Measurements from ENCODE around the gene PSMC1.
"Not testable (repeated sequence)": the region's sequence is repeated elsewhere in the genome, so short reads cannot be mapped to it uniquely, and the experiment has no call there.

Gene PSMC1

DNA sequence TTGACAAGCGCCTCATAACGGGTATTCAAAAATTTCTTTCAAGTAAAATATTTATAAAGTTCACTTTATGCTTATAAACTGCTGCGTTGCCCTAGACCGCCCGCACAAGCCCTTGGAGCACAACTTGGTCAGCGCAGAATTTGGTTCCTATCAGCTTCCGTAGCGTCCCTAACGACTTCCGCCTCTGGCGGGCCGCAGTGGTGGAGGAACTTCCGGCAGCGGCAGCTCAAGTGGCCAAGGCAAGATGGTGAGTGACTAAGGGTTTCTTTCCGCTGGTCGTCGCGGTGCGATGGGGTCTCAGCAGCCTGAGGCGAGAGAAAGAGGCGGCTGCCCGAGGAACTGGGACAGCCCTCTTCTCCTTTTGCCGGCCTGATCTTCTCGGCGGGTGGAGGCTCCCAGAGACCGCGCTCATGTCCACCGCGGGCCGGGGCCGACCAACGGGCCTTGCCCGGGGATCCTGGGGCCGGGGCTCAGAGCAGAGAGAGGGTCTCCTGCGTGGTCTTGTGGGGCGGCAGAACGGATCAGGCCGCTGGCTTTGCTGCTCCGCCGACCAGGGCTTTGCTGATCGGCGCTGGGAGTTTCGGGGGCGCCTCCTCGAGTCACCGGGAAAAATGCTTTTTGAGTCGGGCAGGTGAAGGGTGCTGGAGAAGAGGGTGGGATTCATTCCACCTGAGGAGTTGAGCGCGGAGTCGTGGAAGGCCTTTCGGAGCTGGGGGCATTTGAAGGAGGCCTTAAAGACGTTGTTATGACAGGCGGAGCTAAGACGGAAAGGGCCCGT lies at the start of gene PSMC1:
Gene PSMC1 (plus strand): TSS at position 200 of the 778 bp plus-strand sequence. CDS start 45 bp downstream, at position 245.
- H3K4me3 ChIP-seq (ENCODE audit: low read depth, low read length), result peak within 1 kb of the TSS; percentile 88
- TF ChIP-seq, protein P1, sequence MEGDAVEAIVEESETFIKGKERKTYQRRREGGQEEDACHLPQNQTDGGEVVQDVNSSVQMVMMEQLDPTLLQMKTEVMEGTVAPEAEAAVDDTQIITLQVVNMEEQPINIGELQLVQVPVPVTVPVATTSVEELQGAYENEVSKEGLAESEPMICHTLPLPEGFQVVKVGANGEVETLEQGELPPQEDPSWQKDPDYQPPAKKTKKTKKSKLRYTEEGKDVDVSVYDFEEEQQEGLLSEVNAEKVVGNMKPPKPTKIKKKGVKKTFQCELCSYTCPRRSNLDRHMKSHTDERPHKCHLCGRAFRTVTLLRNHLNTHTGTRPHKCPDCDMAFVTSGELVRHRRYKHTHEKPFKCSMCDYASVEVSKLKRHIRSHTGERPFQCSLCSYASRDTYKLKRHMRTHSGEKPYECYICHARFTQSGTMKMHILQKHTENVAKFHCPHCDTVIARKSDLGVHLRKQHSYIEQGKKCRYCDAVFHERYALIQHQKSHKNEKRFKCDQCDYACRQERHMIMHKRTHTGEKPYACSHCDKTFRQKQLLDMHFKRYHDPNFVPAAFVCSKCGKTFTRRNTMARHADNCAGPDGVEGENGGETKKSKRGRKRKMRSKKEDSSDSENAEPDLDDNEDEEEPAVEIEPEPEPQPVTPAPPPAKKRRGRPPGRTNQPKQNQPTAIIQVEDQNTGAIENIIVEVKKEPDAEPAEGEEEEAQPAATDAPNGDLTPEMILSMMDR (IDR thresholded peaks at IDR 0.05; ENCODE audit: insufficient read depth, low read depth, low read length, missing control alignments), result no peak
- DNase-seq (ENCODE audit: low read depth), result peak; percentile 96

DNA sequence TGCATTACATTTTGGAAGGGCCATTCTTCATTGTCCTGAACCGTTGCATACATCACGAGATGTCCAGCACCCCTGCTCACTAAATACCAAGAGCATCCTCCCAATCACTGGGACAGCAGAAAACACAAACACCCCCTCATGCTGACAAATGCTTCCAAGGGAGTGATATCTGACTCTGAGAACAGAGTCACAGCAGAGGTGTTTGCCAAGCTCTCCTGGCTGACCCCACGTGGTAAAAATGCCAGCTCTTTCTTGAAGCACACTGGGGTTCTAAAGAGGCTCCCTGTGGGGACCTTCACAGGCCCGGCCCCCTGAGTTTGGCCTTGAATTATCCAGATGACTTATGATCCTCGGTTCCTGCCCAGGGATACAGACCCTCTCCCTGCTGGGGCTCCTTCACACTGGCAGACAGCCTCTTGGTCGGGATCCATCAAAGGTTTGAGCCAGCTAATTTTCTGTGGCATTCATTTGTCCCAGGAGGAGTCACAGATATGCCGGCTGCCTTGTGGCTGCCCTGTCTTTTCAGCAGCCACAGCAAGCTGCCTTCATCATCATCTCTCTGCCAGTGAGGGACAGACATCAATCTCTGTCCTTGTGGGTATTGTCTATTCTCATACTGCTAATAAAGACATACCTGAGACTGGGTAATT lies 43.1 kb upstream of the PSMC1 start:
- DNase-seq (ENCODE audit: low read depth), result no peak
- H3K4me3 ChIP-seq (ENCODE audit: low read depth, low read length), result no peak overlapping the region
- TF ChIP-seq, protein P1 (IDR thresholded peaks at IDR 0.05; ENCODE audit: insufficient read depth, low read depth, low read length, missing control alignments), result no peak

DNA sequence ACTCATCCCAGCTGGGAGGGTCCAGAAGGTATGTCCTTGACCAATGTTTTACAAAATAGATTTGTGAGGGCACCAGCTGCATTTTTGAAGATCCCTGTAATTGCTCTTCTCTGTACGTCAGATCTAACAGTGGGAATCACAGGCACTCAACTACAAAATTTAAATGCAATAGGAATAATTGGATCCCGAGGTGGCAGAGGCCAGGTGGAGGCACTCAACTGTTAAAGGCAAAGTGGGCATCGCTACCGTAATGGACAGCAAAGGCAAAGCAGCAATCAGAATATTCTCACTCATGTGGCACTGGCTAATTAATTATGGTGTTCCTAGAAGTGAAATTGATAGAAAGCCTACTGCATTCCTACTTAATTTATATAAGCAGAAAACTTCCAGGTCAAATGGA lies 27.9 kb upstream of the PSMC1 start:
- H3K4me3 ChIP-seq (ENCODE audit: low read depth, low read length), result no peak overlapping the region
- TF ChIP-seq, protein P1 (IDR thresholded peaks at IDR 0.05; ENCODE audit: insufficient read depth, low read depth, low read length, missing control alignments), result no peak
- DNase-seq (ENCODE audit: low read depth), result no peak

DNA sequence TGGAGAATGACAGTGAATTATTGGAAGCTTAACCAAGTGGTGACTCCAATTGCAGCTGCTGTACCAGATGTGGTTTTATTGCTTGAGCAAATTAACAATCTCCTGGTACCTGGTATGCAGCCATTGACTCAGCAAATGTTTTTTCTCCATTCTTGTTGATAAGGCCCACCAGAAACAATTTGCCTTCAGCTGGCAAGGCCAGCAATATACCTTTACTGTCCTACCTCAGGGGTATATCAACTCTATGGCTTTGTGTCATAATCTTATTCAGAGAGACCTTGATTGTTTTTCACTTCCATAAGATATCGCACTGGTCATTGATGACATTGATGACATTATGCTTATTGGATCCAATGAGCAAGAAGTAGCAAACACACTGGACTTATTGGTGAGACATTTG lies 26.4 kb upstream of the PSMC1 start:
- DNase-seq (ENCODE audit: low read depth); H3K4me3 ChIP-seq (ENCODE audit: low read depth, low read length): not testable (repeated sequence)

DNA sequence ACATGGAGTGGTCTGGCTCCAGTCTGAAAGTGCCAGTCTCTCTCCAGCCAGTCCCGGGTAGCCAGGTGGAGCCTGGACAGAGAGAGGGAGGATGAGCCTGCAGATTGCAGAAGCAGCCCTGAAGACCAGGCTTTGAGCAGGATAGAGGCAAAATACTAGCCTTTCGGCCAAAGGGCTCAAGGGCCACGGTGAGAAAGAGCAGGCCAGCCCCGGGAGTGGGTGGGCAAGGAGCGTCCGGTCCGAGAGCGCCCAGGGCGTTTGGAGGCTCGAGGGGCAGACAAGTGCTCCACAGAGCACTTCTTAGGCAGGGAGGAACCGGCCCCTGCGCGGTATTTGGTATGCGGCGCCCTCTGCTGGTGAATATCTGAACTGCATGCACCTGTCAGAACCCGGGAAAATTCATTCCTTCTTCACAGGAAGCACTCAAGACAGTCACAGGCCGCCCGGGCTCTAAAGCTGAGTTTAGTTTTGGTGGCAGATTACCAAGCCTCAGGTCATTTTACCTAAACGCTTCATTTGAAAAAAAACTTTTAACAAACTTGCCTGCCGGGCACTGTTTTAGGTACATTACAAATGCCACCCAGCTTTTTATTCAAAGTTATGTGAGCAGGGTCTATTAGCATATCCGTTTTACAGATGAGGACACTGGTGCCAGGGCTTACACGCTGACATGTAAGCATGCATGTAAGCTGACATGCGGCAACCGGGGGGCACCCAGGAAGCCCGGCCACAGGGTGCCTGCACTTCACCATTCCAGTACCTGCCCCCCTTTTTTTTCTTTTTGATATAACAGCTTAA lies 21.0 kb upstream of the PSMC1 start:
- no peak overlapping the region for H3K4me3 ChIP-seq (ENCODE audit: low read depth, low read length)
- DNase-seq (ENCODE audit: low read depth), result peak; percentile 73
- TF ChIP-seq, protein P1 (IDR thresholded peaks at IDR 0.05; ENCODE audit: insufficient read depth, low read depth, low read length, missing control alignments), result peak; percentile 87

DNA sequence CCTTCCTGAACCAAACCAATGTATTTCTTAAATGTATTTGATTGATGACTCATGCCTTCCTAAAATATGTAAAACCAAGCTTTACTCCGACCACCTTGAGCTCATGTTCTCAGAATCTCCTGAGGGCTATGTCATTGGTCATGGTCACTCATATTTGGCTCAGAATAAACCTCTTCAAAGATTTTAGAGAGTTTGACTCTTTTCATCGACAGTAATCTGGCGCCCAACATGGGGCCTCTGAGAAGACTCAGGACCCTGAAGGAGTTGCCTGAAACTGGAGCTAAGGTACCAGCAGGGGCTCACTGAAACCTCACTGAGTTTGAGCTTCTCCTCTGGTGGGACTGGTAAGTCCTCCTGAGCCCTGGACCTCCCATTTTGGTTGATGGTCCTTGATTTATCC lies 17.2 kb upstream of the PSMC1 start:
- no peak overlapping the region for H3K4me3 ChIP-seq (ENCODE audit: low read depth, low read length)
- TF ChIP-seq, protein P1 (IDR thresholded peaks at IDR 0.05; ENCODE audit: insufficient read depth, low read depth, low read length, missing control alignments), result no peak
- DNase-seq (ENCODE audit: low read depth), result no peak

DNA sequence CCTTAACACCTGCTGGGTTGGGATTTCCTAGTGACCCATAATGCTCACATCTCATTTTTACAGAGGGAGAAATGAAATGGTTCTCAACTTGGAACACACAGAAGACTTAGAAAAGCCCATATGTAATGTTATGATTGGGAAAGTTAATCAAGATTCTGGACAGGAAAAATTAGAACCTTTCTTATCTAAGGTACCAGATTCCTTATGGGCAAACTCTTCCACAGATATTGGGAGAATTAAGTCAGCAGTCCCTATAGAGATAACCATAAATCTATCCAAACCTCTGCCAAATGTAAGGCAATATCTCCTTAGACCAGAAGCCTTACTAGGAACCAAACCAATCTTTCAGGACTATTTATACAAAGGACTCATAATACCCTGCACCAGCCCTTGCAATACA lies 13.9 kb upstream of the PSMC1 start:
- no peak overlapping the region for H3K4me3 ChIP-seq (ENCODE audit: low read depth, low read length)
- TF ChIP-seq, protein P1 (IDR thresholded peaks at IDR 0.05; ENCODE audit: insufficient read depth, low read depth, low read length, missing control alignments), result no peak
- DNase-seq (ENCODE audit: low read depth), result no peak
